ENCODE measurements around the gene SFXN2.
"Not testable (repeated sequence)": the region's sequence is repeated elsewhere in the genome, so short reads cannot be mapped to it uniquely, and the experiment has no call there.

SFXN2 gene

DNA sequence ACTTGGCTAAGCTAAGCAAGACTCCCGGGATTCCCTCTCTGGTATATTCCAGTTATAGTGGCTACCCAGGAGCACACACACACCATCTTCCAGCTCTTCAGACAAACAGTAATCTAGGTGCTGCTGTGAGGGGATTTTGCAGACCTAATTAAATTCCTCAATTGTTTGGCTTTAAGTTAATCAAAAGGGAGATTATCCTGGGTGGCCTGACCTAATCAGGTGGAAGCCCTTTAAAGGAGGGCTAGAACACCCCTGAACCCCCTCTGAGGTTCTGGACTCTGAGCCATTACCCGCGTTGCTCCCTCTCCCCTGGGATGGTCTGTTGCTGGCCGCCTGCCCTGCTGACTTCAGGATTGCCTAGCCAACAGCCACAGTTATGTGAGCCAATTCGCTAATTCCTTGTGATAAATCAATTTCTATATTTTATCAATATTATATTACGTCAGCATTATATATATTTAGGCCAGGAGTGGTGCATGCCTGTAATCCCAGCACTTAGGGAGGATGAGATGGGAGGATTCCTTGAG is 6.4 kb downstream of the SFXN2 start:
- DNase-seq (ENCODE audit: low spot score) = no peak

DNA sequence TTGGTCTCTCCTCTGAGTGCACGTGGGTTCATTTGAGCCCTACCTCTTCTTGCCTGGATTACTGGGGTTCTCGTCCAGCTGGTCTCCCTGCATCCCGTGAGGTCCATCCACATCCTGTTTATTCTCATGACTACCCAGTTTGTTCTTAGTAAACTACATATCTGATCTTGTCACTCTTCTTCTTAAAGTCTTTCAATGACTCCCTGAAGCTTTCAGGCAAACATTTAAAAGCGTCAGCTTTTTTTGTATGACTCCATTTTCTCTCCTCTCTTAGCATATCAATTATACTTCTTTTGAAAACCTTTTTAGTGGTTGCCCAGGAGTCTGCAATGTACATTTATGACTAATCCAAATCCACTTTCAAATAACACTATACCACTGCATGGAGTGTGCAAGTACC is 7.5 kb downstream of the SFXN2 start:
- DNase-seq (ENCODE audit: low spot score) = no peak

DNA sequence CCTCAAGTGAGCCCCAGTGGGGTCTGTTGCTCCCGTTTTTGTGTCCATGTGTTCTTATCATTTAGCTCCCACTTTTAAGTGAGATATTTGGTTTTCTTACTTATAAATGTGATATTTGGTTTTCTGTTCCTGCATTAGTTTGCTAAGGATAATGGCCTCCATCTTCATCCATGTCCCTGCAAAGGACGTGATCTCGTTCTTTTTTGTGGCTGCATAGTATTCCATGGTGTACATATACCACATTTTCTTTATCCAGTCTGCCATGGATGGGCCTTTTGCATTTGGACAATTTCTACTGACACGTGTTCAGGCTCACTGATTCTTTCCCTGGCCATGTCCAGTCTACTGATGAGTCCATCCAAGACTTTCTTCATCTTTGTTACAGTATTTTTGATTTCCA is 9.6 kb downstream of the SFXN2 start:
- no peak for DNase-seq (ENCODE audit: low spot score)

DNA sequence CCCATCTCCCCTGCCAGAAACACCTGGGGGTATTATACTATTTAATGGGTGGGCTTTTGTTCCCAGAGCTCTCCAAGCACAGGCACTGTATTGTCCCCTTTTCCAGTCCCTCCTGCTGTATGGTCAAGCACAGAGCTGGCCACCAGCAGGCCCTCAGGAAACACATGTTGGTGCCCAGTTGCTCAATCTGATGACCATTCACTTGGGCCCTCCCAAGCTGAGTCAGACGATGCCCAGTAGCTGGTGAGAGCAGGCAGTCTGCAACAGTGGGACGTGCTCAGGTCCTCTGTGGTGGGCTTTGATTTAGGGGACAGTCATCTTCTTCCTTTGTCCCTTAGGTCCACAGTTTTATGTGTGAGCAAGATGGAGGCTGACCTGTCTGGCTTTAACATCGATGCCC is 11.8 kb downstream of the SFXN2 start:
- peak; percentile 55 for DNase-seq (ENCODE audit: low spot score)

DNA sequence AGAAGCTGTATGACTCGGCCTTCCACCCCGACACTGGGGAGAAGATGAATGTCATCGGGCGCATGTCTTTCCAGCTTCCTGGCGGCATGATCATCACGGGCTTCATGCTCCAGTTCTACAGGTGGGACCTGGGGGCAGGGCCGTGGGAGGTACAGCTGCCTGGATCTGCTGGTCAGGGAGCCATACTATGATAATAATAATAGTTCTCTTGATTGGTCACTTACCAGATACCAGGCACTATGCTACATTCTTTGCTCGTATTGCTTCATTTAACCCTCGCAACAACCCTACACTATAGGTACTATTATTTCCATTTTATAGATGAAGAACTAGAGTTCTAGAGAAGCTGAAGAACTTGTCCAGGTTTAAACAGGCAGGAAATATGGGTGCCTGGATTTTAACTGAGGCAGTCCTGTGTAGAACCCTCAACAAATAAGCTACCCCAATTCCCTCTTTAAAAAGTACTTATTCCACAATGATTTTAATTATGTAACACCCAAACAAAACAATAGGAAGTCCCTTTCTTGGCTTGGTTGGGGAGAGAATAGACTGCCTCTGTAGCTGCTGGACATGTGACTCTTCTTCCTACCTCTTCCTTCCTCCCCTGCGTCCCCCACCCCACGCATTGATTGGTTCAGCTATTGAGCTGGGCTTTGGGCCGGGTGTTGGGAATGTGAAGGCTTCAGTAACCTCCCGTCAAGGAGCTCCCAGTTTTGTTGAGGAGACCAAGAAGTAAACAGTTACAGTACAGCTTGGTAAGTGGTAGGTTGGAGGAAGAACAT is 12.8 kb downstream of the SFXN2 start:
- no peak for DNase-seq (ENCODE audit: low spot score)

DNA sequence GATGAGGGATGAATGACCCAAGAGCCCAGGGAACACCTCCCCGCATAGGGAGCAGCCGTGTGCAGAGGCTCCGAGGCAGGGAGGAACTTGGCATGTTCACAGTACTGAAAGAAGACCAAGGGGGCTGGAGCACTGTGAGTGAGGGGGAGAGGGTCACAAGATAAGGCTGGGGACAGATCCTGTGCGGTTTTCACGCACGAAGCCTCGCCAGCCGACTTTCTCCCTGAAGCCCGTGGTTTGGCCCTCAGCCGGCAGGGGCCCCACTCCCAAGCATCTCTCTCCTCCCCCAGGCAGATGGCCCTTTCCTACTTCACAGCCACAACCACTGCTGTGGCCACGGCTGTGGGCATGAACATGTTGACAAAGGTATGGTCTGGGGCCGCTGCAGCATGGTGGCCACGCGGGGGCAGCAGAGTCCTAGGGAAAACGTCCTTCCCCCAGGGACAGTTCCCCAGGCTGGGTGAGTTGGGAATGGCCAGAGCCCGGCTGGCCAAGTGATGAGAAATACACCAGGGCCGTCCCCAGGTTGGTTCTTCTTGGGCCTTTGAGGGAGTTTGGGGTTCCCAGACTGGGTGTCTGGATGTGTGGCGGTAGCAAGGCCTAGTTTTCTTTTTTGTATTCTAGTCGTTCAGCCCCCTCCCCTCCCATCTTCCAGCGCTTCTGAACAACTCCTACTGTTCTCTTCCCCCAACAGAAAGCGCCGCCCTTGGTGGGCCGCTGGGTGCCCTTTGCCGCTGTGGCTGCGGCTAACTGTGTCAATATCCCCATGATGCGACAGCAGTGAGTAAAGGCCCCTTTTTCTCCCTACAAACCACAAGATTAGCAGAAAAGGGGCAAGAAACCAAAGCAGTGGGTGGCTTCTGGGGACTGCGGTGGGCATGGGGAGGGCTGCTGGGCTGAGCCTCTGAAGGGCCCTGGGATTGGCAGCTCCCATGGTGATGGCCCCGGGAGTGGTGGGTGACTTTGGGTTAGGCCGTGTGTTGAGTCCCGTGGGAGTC is 14.9 kb downstream of the SFXN2 start:
- DNase-seq (ENCODE audit: low spot score) = peak; percentile 92

DNA sequence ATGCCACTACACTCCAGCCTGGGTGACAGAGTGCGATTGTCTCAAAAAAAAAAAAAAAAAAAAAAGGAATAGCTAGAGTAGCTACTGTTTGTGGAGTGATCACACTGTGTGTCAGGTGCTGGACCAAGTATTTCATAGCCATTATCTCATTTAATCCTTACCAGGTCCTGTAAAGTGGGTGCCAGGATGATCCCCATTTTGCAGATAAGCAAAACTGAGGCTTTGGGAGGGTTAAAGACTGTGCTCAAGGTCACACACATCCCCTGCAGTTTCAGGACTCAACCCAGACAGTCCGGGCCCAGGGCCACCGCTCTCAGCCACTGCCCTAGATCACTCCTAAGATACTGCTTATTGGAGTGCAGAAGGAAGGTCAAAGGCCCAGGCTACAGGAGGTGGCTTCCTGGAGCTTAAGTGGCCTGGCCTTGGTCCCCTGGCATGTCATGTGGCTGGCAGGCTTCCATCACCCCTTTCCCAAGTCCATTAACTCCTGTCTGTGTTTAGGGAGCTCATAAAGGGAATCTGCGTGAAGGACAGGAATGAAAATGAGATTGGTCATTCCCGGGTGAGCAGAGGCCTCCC is 16.9 kb downstream of the SFXN2 start:
- DNase-seq (ENCODE audit: low spot score) = no peak

DNA sequence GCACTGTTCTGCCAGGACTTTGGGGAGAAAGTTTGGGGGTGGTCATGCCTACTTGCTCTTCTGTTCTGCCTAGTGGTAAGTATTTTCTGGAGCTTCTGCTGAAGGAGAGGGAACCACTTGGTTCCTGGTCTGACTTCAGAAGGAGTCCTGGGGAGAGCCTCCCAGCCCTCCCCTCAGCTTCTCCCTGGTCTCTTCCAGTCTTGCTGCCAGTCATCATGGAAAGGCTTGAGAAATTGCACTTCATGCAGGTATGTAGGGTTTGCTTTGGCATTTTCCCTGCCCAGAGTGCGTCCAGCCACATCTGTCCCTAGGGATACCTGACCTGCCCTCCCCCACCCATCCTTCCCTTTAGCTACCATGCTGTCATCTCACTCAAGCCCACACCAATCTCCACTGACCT is 18.2 kb downstream of the SFXN2 start:
- DNase-seq (ENCODE audit: low spot score) = no peak

DNA sequence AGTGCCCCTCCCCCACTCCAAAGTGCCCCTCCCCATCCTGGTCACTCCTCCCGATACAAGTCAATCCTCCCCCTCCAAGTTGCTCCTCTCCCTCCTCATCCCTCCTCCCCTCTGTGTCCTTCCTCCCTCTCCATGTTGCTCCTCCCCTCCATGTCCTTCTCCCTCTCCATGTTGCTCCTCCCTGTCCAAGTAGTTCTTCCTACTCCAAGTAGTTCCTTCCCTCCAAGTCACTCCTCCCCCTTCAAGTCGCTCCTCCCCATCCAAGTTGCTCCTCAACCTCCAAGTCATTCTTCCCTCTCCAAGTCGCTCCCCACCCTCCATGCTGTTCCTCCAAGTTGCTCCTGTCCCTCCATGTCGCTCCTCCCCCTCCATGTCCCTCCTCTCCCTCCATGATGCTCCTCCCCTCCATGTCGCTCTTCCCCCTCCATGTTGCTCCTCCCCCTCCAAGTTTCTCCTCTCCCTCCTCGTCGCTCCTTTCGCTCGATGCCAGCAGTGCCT is 20.7 kb downstream of the SFXN2 start:
- DNase-seq (ENCODE audit: low spot score) = peak; percentile 38

DNA sequence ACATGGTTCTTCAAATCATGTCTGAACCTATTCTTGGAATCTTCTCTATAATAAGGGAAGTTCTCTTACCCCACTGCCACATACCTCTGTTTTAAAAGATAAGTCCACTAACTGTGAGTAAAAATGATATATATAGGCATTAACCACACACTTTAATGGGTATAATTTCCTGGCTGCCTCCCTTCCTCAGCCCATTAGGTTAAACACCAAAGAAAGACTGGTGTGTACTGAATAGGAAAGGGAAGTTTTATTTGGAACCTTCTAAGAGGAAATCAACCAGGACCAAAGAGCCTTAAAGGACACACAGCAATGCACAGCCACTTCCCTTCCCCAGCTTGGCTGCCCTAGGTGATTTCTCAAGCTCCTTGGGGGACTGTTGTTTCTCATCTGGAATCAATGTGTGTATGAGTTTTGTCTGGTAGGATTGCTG is 24.3 kb downstream of the SFXN2 start:
- no peak for DNase-seq (ENCODE audit: low spot score)

DNA sequence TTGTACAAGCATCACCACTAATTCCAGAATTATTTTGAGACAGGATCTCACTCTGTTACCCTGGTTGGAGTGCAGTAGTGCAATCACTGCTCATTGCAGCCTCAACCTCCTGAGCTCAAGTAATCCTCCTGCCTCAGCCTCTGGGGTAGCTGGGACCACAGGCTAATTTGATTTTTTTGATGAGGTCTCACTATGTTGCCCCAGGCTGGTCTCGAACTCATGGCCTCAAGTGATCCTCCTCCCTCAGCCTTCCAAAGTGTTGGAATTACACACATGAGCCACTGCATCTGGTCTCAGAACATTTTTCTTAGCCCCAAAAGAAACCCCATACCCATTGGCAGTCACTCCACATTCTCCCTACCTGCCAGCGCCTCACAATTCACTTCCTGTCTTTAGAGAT is 25.8 kb downstream of the SFXN2 start:
- no peak for DNase-seq (ENCODE audit: low spot score)

DNA sequence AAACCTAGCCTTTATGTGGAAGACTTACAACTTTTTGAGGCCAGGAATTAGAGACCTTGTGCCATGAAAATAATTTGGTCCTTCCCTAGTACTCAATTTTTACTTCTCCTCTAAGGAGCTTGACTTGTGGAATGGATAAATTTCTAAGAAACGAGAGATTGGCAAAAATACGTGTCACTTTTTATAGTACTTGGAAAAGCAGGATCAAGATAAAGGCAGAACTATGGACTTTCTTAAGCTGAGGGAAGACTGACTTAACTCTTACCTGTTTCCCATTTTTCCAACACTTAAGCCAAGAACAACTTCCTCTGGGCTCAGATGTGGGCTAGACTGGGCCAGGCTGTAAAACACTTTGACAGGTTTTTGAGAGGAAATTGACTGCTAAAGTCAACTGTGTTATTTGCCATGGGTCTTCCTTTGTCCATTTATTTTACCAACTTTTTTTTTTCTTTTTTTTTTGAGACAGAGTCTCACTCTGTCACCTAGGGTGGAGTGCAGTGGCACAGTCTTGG is 27.3 kb downstream of the SFXN2 start:
- no peak for DNase-seq (ENCODE audit: low spot score)

DNA sequence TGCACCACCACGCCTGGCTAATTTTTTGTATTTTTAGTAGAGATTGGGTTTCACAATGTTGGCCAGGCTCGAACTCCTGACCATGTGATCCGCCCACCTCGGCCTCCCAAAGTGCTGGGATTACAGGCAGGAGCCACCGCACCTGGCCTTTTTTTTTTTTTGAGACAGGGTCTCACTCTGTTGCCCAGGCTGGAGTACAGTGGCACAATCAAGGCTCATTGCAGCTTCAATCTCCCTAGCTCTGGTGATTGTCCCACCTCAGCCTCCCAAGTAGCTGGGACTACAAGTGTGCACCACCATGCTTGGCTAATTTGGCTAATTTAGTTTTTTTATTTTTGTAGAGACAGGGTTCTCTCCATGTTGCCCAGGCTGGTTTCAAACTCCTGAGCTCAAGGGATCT is 27.9 kb downstream of the SFXN2 start:
- not testable (repeated sequence) for DNase-seq (ENCODE audit: low spot score)

DNA sequence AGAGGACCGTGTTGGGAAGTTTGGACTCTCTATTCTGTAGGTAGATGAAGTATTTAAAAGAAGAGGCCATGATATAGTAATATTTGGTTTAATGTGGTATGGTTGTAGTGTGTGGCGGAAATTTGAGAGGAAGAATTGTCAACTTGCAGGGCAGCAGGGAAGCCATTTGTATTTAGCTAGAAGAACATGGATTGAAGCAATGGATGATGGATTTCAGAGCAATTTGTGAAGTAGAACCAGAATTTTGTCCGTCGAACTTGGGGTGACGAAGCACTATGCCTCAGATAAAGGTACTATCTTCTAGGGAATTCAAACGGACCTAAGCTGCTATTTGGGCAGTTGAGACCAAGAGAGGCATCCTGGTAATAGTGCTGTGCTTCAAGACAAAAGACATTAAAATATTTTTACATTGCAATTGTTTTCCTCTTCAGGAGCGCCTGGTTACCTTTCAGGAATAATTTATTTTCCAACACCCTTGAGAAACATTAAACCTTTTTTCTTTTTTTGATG is 28.7 kb downstream of the SFXN2 start:
- no peak for DNase-seq (ENCODE audit: low spot score)

DNA sequence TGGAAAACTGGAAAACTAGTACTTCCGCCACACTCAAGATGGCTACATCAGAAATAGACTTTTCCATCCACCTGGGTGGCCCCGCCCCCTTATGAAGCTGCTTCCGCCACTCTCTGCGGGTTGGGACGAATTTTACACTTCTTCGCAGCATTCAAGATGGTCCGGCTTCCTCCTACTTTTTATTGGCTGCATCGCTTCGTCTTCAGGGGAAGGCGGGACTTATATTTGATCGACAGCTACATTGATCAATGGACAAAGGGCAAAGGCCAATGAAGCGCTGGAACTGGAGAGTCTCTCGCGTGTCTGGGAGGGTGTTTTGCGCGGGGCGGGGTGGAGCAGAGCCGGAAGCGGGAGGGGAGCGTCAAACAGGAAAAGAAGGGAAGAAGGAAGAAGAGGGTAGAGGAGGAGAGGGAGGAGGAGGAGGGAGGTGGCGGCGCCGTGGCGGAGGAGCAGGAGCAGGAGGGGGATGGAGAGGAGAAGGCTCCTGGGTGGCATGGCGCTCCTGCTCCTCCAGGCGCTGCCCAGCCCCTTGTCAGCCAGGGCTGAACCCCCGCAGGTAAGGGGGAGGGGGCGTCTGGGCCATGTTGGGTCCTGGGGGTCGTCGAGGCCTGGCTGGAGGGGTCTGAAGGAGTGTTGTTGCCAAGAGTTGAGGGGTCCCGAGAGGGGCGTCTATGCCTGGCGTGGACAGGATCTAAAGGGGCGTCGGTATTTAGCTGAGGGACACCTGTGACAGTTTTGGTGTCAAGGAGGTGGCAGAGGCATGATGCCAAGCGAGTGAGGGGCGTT is 29.3 kb downstream of the SFXN2 start, which contains the start of gene WBP1L:
Gene WBP1L, plus strand, starts transcription at position 361 of the 786 bp plus-strand sequence. Its CDS starts 106 bp downstream, at position 467.
- DNase-seq (ENCODE audit: low spot score) = peak; percentile 98

DNA sequence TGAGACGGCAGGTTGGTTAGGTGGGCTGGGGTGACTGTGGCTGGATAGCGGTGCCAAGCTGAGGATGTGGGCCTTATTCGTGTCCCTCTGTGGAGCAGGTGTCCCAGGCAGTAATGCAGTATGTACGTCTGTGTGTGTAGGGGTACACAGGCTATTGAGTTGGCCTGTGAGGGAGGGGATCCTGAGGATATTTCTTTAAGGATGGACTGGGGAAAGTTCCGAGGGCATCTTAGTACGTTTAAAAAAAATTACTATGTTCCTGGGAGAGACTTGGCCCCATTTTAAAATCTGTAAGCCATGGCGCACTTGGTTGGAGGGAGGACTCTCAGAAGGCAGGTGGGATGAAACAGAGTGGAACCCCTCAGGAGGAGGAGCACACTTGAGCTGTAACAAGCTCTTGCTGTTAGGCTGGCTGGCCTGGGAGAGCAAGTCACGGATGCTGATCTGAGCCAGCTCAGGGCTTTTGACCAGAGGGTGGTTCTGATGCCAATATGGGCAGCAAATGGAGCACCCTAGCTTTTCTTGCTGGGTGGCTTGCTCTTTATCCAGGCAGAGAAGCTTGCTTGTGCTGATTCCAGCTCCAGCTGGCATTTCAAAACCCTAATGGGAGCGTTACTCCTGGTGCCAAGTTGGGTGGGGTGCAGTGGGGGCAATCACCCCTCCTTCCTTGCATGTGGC is 30.1 kb downstream of the SFXN2 start:
- no peak for DNase-seq (ENCODE audit: low spot score)

DNA sequence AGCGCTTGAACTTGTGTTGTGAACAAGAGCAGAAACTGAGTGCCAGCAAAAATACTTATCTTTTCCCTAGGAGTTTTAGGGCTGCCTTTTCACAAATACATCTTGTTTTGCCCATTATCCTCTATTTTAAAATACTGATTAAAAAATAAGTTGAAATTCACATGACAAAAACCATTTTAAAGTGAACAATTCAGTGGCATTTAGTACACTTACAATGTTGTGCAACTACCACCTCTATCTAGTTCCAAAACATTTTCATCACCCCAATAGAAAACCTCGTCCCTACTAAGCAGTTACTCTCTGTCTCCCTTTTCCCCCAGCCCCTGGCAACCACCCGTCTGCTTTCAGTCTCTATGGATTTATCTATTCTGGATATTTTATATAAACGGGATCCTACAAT is 30.7 kb downstream of the SFXN2 start:
- no peak for DNase-seq (ENCODE audit: low spot score)

DNA sequence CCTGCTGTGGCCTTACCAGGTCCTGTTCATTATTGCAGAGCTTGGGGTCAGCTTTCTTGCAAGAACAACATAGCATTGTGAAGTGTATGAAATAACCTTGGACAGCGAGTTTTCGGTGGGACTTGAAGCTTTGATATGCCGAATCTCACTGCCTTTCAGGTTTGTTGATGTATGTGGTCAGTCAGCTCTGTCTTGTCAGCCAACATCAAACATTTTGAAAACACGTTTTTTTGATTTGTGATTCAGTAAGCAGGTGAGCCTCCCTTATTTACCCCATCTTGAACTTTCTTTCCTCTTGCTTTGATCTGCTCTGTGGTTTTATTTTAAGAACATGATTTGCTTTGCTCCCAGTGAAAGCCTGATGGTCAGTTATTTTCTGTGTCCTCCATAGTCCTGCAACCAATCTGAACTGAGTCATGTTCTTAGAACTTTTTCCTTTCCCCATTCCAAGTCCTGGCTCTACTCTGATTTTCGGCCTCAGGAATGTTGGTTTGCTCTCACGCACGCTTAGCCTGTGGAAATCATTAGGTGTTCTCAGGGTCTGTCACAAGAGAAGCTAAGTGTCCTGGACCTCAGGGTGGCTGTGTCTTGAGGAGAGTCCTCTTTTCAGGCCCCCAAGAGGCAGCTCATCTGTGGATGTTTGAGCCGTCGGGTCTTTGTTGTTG is 38.0 kb downstream of the SFXN2 start:
- peak; percentile 90 for DNase-seq (ENCODE audit: low spot score)

DNA sequence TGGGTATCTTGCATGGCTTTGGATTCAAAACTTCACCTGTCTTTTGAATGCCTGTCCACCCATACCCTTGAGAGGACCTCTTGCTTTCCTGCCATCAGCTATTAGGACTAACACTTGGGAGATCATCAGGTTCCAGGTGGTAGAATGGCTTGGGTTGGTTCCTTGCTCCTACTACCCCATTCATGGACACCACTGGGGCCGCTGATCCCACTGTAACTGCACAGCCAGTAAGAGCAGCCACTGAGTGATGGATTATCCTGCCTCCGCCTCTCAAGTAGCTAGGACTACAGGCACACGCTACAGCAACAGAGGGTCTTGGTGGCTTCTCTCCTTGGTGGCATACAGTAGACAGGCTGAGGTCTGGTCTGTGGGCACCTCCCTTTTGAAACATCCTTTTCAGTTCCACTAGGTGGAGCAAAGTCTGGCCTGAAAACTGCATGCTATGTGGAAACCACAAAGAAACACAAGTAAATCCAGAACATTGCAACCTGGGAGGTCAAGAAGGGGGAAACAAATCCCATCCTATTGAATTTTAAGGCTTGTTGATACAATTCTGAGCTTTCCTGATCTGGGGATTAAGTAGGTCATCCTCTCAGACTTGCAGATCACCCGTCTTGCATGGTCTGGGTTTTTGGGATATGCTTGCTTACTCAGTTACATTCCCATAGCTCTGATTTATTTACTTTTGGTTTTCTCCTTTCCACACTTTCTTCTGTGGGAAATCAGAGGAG is 38.7 kb downstream of the SFXN2 start:
- peak; percentile 64 for DNase-seq (ENCODE audit: low spot score)

All from AG08395 (cell line).